Effector CD4-positive, alpha-beta T cell (primary cell): ENCODE data around the gene ALS2CL.

Experiments
- DNase-seq: peaks from one replicate; pipeline ENCODE4 v3.0.0-alpha.2; 2020

ALS2CL gene

DNA sequence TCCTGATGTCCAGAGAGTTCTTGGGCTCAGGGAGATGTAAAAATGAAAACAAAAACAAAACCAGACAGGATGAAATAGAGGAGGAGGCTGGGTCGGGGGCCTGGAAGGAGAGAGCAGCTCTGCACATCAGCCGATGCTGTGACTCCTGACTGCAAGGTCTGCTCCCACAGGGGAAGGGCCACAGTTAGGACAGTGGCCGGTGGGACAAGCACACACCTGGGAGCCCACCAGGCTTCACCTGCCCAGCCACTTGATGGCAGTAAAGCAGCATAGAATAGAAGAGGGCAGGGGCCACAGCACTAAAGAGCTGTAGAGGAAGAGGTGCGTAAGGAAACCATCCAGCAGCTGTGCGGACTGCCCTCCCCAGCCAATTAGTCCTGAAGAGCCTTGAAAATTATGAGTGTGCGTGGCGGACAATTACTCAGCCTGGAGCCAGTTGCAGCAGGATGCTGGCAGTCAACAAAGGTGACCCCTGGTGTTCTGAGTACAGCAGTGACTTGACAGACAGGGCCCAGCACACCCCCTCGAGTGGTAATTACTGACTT is 29.8 kb downstream of the ALS2CL start:
- no peak for DNase-seq

DNA sequence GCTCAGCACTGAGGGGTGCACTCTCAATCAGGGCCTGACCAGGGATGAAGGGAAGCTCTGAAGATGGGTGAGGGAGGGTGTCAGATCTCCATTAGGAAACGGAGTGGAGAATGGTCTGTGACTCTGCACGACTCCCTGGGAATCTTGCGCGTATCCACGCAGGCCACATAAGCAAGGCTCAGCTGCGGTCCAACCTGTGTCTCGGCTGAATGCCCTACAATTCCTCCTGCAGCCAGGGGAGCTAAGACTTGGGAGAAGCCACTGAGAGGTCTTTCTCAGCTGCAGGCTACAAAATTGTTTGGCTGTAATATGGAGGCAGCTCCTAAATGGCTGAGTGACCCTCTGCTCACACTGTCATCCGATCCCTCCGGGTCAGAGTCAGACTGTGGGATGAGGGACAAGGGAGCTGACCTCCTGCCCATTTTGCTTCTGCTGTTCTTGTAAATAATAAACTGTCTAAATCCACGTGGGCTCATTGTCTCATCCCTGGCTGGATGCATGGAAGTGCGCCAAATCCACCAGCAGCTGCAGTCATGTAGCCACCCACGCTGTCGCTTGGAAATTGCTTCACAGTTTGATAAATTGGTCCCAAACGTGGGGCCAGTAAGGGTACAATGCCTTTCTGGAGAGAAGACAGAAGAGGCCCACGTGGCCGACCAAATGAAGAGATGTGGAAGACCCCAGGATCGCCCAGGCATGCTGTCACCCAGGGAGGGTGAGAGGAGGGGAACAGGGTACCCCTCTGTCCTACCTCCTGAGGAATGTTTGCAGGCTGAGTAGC is 30.5 kb downstream of the ALS2CL start:
- no peak for DNase-seq

DNA sequence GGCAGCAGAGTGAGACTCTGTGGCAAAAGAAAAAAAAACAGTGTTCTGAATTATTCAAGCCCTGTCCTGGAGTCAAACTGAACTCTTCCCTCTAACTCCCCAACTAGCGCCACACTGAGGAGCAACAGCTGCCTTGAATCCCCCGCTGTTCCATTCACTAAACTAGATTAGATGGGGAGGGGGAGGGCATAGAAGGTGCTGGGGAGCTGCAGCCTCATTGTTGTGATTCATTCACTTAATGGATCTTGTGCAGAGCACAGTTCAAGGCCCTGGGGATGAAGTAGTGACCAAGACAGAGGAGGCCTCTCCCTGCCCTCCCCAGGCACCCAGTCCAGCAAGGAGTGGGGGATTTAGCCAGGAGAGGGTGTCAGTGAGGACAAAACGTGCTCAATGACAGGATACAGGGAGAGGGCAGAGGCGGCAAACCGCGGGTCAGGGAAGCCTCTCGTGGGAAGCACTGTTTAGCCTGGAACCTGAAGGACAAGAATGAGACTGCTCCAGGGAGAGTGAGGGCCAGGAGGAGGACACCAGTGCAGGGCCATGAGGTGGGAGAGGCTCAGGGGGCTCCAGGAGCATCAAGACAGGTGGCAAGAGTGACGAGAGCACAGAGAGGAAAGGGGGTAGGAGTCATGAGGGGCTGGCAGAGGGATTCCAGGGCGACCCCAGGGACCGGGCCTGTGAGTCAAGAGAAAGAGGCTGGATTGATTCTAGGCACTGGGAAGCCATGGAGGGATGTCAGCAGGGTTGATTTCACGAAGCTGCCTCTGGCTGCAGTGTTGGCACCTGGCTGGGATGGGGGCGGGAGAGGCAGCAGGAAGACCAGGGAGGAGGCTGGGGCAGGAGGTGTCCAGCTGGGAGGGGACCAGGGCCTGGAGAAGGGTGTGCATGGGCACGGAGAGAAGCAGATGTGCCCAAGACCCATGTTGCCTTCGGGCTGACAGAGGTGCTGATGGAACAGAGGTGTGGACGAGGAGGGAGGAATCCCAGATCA is 31.4 kb downstream of the ALS2CL start:
- DNase-seq, result no peak

DNA sequence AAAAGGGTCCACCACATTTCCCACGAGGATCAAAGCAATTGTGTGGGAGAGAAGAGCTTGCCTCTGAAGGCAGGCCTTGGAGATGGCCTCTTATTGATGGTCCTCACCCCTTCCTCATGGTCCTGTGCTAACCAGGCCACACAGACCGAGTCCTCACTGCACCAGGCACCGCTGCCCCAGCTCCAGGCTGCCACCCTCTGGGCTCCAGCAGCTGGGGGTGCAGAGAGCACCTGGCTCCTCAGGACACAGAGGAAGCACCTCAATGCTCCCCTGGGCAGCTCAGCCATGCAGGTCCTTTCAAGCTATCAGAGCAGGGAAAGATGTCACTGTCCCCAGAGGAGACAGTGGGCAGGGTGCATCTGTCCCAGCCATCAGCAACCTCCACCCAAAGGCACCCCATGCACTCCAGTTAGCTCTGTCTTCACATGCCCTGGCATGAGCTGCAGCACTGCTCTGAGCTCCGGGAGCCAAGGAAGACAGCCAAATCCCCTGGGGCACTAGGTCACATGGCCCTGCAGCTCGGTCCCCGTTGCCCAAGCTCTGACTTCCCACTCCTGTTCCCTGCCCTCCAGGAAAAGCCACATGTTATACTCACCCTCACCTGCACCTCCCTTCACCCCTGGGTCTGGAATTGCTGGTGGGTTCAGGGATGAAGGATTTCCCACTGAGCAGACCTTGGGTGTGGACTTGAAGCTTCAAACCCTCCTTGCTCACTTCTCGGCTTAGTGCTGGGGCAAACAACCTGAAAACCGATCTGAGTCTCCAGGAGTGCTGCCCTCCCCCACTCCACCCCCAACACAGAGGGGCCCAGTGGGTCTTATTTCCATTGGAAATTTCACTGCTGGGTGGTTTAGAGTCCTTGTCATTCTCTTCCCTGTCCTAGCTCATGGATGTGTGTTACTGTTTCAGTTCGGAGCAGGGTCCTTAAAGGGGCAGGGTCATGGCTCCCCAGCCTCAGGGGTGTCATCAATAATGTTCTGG is 32.6 kb downstream of the ALS2CL start:
- no peak for DNase-seq

DNA sequence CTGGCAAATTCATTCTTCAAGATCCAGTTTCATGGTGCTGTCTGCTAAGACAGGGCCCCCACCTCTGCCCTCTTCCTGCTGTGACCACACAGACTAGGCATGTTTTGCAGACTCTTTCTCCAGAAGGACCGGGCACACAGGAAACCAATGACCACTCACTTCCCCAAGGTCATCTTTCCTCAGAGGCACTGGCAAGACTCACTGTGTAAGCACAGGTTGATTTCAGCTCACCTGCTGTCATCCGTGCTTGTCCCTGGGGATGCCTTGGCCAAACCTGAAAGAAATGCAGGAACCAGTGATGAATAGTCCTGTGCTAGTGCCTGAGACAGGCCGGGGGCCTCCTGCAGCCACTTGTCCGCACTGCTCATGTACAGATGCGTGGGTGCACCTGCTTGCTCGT is 33.5 kb downstream of the ALS2CL start:
- no peak for DNase-seq

DNA sequence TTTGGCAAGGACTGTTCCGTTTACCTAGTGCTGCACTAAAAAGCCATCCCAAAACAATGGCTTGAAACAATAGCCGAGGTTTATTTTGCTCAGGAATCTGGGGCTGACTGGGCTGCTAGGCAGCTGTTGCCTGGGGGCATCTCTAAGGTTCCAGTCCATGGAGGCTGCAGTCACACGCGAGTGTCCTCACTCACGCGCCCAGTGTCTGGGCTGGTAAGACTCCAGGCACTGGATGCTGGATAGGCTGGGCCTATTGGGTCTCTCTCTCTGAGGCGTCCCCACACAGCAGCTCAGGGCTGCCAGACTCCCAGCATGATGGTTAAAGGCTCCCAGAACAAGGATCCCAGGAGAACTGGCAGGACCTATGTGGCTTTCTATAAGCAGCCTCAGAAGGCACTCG is 34.2 kb downstream of the ALS2CL start:
- no peak for DNase-seq

DNA sequence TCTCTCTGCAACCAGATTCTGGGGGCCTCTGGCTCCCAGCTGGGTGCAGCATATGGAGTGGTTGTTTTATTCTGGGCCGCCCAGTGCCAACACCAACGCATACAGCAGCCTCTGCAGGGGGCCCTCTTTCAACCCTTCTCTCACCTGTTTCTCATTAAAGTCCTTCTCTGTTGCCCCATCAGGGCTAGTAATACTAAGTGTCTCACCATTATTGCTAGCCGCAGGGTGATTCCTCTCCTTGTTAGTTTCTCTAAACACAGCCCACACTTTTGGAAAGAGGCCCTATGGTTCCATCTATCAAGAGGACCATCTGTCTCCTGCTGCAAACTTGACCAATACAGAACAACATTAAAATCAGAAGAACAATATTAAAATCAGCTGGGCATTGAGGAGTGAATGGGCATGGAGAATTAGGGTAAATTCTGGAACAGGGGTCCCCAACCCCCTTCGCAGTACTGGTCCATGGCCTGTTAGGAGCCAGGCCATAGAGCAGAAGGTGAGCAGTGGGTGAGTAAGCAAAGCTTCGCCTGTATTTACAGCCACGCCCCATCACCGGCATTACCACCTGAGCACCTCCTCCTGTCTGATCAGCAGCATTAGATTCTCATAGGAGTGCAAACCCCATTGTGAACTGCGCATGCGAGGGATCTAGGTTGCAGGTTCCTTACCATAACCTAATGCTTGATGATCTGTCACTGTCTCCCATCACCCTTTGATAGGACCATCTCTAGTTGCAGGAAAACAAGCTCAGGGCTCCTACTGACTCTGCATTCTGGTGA is 36.5 kb downstream of the ALS2CL start:
- no peak for DNase-seq

DNA sequence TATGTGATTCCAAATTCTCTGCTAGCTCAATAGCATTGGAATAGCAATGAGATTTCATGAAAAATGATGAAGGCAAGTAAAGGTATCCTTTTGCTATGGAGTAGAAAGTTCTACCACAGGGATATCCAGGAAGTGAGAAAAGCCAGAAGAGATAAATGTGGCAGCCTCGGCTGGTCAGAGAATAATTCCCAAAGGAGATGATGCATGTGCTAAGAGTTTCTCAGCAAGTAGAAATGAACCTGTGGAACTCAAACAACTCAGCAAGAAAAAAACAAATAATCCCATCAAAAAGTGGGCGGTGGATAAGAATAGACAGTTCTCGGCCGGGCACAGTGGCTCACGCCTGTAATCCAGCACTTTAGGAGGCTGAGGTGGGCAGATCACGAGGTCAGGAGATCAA is 38.2 kb downstream of the ALS2CL start:
- no peak for DNase-seq

DNA sequence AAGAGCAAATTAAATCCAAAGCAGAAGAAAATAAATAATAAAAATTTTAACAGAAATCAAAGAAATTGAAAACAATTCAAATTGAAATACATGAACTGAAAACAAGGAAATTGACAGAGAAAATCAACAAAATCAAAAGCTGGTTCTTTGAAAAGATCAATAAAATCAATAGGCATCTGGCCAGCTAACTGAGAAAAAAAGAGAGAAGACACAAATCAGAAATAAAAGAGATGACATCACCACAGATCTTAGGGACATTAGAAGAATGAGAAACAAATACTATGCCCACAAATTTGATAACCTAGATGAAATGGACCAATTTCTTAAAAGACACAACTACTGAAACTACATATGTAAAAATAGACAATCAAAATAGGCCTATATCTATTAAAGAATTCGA is 42.4 kb downstream of the ALS2CL start:
- DNase-seq, result no peak

DNA sequence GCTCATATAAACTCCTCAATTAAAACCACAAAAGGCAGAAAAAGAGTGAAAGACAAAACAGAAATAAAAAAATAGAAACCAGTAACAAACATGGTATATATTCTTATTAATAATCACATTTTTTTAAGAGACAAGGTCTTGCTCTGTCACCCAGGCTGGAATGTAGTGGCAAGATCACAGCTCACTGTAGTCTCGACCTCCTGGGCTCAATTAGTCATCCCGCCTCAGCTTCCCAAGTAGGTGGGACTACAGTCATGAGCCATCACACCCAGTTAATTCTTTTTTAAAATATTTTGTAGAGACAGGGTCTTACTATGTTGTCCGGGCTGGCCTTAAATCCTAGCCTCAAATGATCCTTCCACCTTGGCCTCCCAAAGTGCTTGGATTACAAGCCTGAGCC is 44.0 kb downstream of the ALS2CL start:
- DNase-seq, result no peak

DNA sequence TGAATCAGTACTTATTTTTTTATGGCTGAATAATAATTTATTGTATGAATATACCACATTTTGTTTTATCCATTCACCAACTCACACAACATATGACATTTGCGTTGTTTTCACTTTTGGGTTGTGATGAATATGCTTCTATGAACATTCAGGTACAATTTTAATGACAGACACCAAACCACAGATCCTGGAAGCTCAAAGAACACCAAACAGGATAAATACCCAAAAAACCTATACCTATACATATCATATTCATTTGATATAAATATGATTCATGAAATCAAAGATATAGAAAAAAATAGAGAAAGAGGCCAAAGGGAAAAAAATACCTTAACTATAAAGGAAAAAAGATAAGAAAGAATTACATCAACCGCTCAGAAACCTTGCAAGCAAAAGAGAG is 45.4 kb downstream of the ALS2CL start:
- no peak for DNase-seq

DNA sequence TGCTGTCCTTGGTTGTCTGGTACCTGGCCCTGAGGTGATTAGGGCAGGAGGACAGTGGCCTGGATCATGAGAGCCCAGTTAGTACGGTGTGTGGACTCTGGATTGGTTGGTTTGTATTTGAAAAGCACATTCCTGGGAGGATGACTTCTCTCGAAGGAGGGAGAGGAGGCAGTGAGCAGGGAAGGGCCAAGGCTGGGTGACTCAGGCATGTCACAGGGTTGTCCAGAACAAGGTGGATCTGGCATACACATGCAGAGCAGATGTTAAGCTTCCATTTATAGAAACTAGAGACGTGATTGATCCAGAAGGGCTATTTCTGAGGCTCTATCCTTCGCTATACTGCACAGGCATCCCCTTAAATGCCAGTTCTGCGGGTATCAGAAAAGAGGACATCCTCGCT is 46.8 kb downstream of the ALS2CL start:
- DNase-seq, result no peak

DNA sequence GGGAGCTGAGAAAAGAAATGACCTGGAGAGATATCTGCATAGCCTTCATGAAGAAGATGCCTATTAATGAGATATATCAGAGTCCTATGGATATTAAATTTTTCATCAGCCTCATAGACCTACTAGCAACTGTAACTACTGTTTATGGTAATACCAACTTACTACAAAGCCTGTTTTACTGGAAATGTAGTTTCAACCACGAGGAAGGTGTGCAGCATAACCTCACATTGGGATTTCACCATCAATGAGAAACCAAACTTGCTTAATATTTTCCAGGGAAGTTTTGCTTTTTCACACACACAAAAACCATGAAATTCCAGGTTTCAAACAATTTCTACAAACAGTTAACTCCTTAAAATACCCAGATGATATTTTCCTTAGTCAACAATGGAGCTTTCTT is 49.8 kb downstream of the ALS2CL start:
- DNase-seq, result no peak

DNA sequence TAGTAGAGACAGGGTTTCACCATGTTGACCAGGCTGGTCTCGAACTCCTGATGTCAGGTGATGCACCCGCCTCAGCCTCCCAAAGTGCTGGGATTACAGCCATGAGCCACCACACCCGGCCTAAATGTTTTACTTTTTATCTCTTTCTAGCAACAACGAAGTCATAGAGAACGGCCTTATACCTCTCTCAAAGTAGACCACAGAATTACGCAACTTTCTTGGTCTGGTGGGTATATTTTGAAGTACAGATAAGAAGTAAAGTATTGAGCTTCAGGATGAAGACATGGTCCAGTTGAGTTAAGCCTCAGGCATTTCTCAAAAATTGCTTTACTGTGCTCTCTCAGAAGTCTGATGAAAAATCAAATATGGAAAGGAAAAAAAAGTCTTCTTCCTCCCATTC is 50.5 kb downstream of the ALS2CL start:
- DNase-seq, result no peak

DNA sequence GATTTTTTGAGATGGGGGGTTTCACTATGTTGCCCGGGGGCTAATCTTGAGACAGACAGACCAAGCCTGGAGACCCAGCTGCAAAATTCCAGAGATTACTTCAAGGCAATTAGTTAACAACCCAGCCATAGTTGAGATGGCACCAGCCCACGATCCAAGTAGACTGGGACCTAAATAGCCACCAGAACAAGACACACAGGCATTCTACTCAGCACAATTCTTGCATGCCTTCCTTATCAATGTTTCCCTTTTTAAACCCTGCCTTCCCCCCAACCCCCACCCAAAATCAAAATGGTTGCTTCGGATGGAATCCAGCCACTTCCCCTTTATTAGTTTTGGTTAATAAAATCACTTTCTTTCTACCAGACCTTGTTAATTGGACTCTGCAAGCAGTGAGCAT is 52.6 kb downstream of the ALS2CL start:
- no peak for DNase-seq

DNA sequence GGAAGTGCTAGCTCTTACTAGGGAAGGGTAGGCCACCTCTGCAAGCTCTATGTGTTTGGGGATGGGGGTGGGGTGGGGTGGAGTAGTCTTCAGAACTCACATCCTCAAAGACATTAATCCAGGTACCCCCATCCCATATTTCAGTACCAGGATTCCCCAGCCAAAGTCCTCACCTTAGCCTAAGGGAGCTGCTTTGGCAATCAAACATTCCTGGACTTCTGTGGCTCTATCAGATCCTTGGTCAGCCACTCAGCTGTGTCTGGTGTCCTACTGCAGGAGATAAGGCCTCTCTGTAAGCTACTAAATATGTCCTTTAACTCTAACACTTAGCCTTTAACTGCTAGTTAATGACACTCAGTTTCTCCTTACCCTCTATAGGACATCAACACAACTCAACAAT is 54.3 kb downstream of the ALS2CL start:
- DNase-seq, result no peak

DNA sequence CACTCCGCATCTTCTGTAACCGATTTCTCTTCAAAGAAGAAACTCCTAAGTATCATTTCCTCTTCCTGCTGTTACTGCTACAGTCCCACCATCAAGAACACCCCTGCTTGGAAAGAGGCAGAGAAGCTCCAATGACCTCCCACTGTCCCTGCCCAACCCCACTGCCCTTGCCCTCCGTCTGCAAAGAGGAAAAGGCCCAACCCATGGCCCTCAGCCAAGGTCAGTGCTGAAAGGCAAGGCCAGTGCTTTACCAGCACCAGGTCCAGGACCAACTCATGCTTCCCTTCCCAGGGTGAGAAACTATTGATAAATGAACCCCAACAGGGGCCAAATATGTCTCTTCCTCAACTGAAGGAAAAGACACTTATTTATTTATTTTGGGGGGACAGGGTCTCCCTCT is 58.6 kb downstream of the ALS2CL start:
- DNase-seq, result no peak

DNA sequence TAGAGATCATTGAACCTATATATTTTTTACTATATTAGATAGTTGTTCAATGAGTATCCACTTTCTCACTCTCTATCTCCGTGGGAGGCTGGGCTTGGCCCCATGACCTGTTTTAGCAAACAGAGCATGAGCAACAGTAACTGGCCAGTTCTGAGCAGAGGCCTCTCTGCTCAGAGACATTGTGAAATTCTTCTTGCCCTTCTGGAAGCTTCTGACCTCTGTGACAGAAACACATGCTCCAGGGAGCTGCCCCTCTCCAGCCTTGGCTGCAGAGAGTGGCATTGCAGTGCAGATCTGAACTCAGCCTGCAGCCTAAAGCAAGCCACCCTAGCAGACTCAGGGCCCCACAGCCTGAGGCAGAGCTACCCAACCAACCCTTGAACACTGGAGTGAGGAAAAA is 60.7 kb downstream of the ALS2CL start:
- no peak for DNase-seq

DNA sequence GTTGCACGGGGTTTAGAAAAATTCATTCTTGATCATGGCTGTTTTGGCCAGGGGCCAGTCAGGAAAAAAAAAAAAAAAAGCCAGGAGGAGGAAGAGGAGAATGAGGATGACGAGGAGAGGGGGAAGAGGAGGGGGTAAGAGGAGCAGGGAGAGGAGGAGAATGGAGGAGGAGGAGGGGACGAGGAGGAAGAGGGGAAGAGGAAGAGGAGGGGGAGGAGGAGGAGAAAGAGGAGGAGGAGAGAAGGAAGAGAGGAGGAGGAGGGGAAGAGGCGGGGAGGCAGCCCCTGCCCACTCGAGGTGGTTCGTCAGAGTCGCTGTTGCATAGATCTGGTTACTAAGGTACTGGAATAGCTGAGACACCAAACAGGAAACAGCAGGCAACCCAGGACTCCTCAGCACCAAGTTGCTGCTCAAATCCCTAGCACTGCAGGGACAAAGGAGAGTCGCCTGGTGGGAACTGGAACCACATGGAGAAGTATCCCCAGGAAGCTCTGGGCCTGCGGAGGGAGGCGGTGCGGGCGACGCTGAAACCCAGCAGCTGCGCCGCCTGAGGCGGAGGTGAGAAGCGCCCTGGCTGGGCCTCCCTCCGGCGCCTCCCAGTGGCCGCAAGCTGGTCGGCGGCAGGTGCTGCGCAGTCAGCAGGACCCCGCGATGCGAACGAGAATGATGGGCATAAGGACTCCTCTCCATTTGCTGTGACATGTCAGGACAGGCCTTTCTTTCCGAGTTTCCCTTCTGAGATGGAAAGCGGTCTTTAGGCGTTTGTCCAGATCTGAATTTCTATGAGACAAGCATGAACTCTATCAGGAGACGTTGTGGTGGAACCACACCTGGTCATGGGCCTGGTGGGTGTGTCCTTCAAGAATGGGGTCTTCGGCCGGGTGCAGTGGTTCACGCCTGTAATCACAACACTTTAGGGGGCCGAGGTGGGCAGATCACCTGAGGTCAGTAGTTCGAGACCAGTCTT is 63.6 kb downstream of the ALS2CL start:
- DNase-seq, result peak; percentile 62

DNA sequence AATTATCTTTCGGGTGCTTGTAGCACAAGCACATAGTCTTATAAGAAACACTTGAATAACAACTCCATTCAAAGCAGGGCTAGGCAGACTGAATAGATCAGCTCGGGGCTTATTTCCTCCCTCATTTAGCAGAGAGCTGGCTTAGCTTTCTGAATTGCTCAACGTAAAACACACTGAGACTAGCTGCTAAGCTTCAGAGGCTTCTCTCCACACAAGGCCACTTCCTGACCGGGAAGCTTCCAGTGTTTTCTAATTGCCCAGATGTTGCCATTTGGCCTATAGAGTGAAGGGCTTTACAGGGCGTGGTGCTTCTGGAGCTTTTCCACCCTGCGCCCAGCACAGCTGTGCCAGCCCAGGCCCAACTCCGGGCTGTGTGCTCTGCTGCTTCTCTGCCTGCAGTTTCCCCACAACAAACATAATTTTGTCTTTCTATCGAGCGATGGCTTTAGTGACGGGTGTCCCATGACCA is 64.5 kb downstream of the ALS2CL start:
- no peak for DNase-seq
